GM23248 (cell line): ENCODE data around the gene CCDC136.

ENCODE experiments used
- EZH2 ChIP-seq: fragments of 200-600 bp; sonication (generic); IDR thresholded peaks from 2 replicates; pipeline ENCODE4 v1.6.1; 2018; ENCODE audit warnings: antibody characterized with exemption, mild to moderate bottlenecking; ENCODE audit not compliant: insufficient read depth, poor library complexity, severe bottlenecking
- EZH2phosphoT487 ChIP-seq: fragments of 200-600 bp; sonication (generic); IDR thresholded peaks from 2 replicates; pipeline ENCODE4 v1.6.1; 2018; ENCODE audit warnings: antibody characterized with exemption, moderate library complexity, mild to moderate bottlenecking, low read depth; ENCODE audit not compliant: insufficient read depth

DNA sequence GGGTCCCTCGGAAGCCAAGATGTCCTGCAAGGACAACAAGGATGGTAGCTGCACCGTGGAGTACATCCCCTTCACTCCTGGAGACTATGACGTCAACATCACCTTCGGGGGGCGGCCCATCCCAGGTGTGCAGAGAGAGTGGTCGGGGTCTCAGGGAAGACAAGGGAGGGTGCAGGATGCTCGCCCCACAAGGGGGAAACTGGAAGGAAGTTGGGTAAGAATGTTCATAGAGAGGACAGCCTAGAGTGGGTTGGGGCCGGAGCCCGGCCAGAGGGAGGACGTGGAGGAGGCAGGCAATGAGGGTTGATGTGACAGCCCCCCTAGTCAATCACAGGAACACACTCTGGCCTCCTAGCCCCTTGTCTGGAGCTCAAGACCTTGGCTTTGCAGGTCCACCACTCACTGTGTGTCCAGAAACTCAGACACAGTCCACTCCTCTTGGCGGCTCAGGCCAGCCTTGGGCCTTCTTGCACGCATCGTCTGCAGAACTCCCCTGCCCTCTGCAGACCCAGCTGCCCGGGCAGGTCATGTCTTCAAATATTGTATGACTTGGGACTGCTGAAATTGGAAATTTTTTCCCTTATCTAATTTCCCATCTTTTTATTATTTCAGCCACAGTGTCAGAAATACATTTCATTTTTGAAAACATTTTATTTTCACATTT lies 55.1 kb downstream of the CCDC136 start:
- TF ChIP-seq EZH2: no peak
- TF ChIP-seq EZH2phosphoT487: no peak
